GM19463 (cell line): Measurements from ENCODE around the gene MAP3K14.
A peak's percentile ranks its signal among the peaks of the same experiment; 100 is the strongest.

Experiments used
- ATAC-seq: cut with Tn5 transposase; IDR thresholded peaks from one replicate; pipeline ENCODE4 v1.9.1; 2021; ENCODE audit warnings: mild to moderate bottlenecking, moderate library complexity; ENCODE audit not compliant: unreplicated experiment

MAP3K14 gene

GRCh38 chr17:45317111-45317928 lies 500 bp upstream of the MAP3K14 start:
- peak; percentile 62 for ATAC-seq

GRCh38 chr17:45315648-45316433 lies 979 bp downstream of the MAP3K14 start:
- ATAC-seq, result no peak

GRCh38 chr17:45314741-45315647 lies 1.8 kb downstream of the MAP3K14 start:
- ATAC-seq, result no peak

- ATAC-seq, result no peak
Measured at GRCh38 chr17:45313996-45314740, 2.7 kb downstream of the MAP3K14 start.

- no peak for ATAC-seq
Measured at GRCh38 chr17:45313421-45313771, 3.4 kb downstream of the MAP3K14 start.

- ATAC-seq, result no peak
Measured at GRCh38 chr17:45312477-45313420, 4.1 kb downstream of the MAP3K14 start.

- no peak for ATAC-seq
Measured at GRCh38 chr17:45311760-45312476, 4.9 kb downstream of the MAP3K14 start.

GRCh38 chr17:45311401-45311759 lies 5.4 kb downstream of the MAP3K14 start:
- ATAC-seq, result no peak

- ATAC-seq, result no peak
Measured at GRCh38 chr17:45310380-45311324, 6.2 kb downstream of the MAP3K14 start.

- no peak for ATAC-seq
Measured at GRCh38 chr17:45309400-45309799, 7.4 kb downstream of the MAP3K14 start.

- no peak for ATAC-seq
Measured at GRCh38 chr17:45308840-45309239, 8.0 kb downstream of the MAP3K14 start.

- ATAC-seq, result no peak
Measured at GRCh38 chr17:45308016-45308365, 8.8 kb downstream of the MAP3K14 start.

GRCh38 chr17:45307290-45308015 lies 9.4 kb downstream of the MAP3K14 start:
- ATAC-seq, result no peak

GRCh38 chr17:45306623-45307022 lies 10.2 kb downstream of the MAP3K14 start:
- ATAC-seq, result no peak

- no peak for ATAC-seq
Measured at GRCh38 chr17:45306094-45306493, 10.7 kb downstream of the MAP3K14 start.

- ATAC-seq, result no peak
Measured at GRCh38 chr17:45305530-45306087, 11.2 kb downstream of the MAP3K14 start.

GRCh38 chr17:45302649-45303173 lies 14.1 kb downstream of the MAP3K14 start:
- ATAC-seq, result peak; percentile 44
